ENCODE measurements around the gene NIN.

DNA sequence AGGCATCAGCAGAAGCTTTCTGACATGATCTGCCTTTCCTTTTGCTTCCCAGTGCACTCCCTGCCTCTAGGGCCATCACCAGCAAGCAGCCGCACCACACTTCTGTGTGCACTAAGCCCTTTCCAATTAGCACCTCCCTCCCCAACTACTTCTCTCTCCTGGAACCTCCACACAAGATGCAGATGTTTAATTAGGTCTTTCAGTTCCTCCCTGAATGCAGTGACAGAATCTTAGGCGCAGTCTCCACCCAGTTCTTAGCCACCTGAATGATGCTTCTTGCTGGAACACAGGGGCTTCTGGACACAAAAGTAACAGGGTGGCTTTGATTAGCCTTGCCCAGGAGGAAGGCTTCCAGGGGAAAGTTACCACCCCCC lies 32.9 kb downstream of the NIN start:
- TF ChIP-seq, protein P1, sequence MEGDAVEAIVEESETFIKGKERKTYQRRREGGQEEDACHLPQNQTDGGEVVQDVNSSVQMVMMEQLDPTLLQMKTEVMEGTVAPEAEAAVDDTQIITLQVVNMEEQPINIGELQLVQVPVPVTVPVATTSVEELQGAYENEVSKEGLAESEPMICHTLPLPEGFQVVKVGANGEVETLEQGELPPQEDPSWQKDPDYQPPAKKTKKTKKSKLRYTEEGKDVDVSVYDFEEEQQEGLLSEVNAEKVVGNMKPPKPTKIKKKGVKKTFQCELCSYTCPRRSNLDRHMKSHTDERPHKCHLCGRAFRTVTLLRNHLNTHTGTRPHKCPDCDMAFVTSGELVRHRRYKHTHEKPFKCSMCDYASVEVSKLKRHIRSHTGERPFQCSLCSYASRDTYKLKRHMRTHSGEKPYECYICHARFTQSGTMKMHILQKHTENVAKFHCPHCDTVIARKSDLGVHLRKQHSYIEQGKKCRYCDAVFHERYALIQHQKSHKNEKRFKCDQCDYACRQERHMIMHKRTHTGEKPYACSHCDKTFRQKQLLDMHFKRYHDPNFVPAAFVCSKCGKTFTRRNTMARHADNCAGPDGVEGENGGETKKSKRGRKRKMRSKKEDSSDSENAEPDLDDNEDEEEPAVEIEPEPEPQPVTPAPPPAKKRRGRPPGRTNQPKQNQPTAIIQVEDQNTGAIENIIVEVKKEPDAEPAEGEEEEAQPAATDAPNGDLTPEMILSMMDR (IDR thresholded peaks at IDR 0.05) = no peak
- TF ChIP-seq EP300 (IDR thresholded peaks at IDR 0.05; ENCODE audit: low read depth) = no peak

Data from transverse colon (tissue), 3 donors.